HL-60/S4 treated with retinoic acid at 250 ng/mL for 4 days and 3 days (cell line): ENCODE results near the gene NDUFAF5.

ENCODE experiments used
- in situ Hi-C: fragments of 300-500 bp; cut with MboI; formaldehyde crosslinking; loops from 2 replicates; pipeline ENCODE4 v1.7.0; 2022; ENCODE audit warnings: low sequenced_read_pairs

NDUFAF5 gene

DNA sequence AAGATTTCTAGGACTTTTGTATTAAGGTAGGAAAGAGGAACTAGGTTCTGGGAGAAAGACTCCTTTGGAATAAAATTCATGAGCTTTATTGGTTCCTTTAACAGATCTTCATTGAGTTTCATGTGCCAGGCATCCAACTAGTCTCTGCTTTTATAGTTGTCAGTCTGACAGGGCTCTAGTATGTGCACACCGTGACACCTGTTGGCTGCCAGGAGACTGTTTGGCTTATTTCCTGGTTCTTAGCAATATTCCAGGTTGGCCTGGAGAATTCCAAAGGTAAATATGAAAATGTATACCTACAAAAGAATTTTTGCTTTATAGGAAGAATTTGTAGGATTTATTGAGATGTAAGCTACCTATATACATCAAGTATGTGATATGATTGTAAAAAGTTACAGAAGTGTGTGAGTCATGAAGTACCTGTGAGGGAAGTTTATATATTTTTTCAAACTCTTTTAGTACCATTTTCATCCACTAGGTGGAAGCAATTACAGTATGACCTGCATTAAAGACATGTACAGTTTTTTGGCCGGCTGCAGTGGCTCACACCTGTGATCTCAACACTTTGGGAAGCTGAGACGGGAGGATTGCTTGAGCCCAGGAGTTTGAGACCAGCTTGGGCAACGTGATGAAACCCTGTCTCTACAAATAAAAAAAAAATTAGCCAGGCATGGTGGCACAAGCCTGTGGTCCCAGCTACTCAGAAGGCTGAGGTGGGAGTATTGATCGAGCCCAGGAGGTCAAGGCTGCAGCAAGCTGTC lies 35.2 kb downstream of the NDUFAF5 start:
- in situ Hi-C loops = loop anchor here (25.0 kb wide), 1 partner anchor 242 kb away; no protein-coding TSS in a partner anchor

- in situ Hi-C loops = loop anchor here (25.0 kb wide), 1 partner anchor 240 kb away; no protein-coding TSS in a partner anchor
Measured at GRCh38 chr20:13821876-13822275, 37.0 kb downstream of the NDUFAF5 start.

GRCh38 chr20:13822459-13822858 lies 37.6 kb downstream of the NDUFAF5 start:
- in situ Hi-C loops = loop anchor here (25.0 kb wide), 1 partner anchor 240 kb away; no protein-coding TSS in a partner anchor

GRCh38 chr20:13824459-13824858 lies 39.6 kb downstream of the NDUFAF5 start:
- in situ Hi-C loops = loop anchor here (25.0 kb wide), 1 partner anchor 238 kb away; no protein-coding TSS in a partner anchor

DNA sequence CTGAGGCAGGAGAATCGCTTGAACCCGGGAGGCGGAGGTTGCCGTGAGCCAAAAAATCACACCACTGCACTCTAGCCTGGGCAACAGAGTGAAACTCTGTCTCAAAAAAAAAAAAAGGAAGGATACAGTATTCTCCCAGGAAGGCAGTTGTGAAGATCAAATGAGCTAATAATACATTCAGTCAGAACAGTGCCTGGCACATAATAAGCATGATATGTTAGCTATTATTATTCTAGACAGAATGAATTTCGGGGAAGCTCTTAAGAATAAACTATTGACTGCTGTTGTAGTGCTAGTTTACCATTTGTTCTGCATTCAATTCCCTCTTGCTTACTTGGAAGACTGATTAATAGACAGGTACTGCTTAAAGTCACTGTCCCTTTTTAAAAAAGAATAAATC lies 40.6 kb downstream of the NDUFAF5 start:
- in situ Hi-C loops = no loop called here

- in situ Hi-C loops = no loop called here
Measured at GRCh38 chr20:13831476-13831875, 46.6 kb downstream of the NDUFAF5 start.

DNA sequence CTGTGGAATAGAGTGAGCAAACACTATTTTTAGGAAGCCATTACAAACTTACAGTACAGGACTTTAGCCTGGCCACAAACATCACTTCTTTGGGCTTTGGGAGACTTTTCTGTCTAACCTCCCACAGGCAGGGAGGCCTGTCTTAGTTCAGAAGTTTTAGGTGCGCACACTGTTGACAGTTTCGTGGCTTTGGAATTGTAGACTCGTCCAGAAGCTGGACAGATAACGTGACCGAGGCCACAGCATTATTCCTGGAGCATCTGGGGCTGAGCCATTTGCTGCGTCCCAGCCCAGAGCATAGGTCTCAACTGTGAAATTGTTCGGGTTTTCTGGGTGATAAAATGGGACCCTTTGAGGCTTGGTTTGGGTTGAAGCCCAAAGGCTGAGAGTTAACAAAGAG lies 53.8 kb downstream of the NDUFAF5 start:
- in situ Hi-C loops = no loop called here

DNA sequence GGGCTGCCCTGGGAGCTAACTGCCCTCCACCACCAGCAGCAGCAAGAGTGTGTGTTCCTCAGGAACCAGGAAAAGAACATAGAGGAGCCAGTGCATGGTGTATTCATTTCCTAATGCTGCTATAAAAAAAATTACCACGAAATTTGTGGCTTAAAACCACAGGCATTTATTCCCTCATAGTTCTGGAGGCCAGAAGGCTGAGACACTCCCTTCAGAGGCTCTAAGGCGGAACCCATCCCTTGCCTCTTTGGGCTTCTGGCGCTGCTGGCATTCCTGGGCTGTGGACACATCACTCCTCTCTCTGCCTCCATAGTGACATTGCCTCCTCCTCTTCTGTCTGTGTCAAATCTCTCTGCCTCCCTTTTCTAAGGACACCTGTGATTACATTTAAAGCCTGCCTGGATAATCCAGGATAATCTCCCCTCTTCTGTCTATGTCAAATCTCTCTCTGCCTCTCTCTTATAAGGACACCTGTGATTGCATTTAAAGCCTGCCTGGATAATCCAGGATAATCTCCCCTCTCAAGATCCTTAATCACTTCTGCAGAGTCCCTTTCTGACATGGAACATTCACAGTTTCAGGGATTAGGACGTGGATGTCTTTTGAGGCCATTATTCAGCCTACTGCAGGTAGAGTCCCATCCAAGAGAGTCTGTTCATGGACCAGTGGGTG lies 54.7 kb downstream of the NDUFAF5 start:
- in situ Hi-C loops = no loop called here

GRCh38 chr20:13840093-13840465 lies 55.3 kb downstream of the NDUFAF5 start:
- in situ Hi-C loops = no loop called here

DNA sequence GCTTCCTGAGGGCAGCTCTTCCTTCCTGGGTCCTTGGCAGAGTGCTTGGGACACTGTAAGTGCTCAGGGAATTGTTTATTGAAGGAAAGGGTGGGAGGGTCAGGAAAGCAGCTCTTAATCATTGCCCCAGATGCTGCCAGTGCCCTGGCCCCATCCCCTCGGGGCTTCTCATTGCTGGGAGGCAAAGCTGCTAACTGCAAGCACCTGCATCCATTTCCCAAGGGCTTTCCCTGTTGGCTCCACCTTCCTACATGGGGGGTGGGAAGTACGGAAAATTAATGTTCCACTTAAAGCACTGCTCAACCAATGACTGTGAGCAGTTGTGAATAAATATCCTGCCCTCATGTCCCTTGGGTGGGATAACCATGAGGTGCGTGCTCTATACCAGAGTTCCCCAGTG lies 56.4 kb downstream of the NDUFAF5 start:
- in situ Hi-C loops = no loop called here

GRCh38 chr20:13844296-13844695 lies 59.5 kb downstream of the NDUFAF5 start:
- in situ Hi-C loops = no loop called here

- in situ Hi-C loops = no loop called here
Measured at GRCh38 chr20:13851279-13851678, 66.5 kb downstream of the NDUFAF5 start.

DNA sequence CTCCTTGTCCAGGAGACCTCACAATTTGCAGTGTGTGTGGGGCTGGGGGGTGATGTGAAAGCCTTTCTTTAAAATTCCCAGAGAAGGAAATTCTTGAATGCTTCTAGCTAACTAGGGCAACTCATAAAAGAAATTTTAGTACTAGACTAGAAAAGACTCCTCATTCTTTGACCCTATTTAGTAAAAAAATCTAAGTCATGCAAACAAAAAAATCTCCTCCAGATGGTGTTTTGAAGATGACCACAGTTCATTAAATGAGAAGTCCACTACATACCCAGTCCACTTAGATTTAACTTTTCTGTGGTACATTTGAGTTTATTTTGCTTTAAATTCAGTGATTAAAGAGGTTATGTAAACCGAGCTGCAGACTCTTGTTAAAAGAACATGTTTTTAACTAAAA lies 67.5 kb downstream of the NDUFAF5 start:
- in situ Hi-C loops = no loop called here

DNA sequence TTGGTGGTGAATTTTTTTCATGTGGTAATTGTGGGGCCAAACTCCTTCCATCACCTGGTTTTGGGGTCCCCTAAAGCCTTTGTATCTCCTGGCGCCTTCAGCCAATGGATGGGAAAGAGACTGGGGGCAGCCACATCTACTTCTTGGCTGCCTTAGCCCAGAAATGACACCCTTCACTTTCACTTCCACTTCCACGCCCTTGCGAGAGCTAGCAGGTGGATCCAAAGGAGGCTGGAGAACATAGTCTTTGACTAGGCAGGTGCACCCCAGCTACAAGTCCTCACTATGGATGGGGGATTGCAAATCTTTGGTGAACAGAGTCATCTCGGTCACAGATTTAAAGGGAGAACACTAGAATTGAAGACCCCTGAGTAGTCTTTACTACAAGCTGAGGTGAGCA lies 70.8 kb downstream of the NDUFAF5 start:
- in situ Hi-C loops = no loop called here

- in situ Hi-C loops = no loop called here
Measured at GRCh38 chr20:13856354-13856753, 71.5 kb downstream of the NDUFAF5 start.

DNA sequence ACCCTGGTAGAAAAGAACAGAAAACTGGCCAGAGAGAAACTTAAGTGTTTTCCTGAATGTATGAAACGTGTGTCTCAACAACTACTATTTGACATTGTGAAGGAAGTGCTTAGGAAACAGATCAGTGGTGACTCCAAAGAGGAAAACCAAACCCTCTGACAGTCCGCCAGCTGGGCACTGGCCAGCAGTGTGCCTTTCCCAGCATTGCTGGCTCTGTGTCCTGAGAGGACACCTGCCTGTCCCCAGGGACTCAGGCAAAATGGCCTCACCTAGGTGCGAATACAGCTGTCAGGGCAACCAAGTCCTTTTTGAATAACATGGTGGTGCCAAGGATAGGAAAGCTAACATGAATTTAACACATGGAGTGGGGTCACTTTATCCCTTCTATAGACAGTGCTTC lies 72.5 kb downstream of the NDUFAF5 start:
- in situ Hi-C loops = no loop called here

- in situ Hi-C loops = no loop called here
Measured at GRCh38 chr20:13857961-13858360, 73.1 kb downstream of the NDUFAF5 start.

GRCh38 chr20:13858439-13858838 lies 73.6 kb downstream of the NDUFAF5 start:
- in situ Hi-C loops = no loop called here

DNA sequence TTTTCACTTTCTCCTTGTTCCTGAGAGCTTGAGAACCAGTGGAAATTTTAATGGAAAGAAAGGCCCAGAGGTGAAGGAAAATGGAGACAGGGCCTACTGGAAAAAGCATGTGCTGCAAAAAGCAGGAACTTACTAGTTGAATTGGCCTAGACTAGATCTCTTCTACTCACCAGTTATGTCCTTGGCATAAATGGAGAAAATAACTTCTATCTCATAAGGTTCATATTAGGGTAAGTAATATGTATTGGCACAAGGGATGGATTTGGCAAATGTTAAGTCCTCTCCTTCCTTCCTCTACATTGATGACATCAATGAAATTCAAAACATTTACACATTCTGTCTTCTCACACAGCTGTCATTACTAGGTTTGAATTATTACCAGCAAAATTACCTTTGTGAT lies 74.0 kb downstream of the NDUFAF5 start:
- in situ Hi-C loops = no loop called here

DNA sequence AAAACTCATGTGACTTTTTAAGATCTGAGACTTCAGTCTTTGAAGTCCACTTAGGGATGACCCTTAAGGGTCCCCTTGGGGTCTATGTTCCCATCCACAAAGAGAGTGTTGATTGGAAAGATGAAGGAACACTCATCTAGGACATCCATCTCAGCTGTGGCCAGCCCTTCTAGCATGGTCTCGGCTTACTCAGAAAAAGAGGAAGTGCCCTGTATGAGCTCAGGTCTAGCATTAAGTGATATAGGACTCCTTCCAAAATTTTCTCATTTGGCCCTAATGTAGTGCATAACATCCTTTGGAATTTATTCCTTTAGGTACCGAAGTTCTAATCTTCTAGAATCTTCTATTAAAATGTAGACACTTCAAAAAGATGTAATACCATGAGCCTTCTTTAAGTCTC lies 77.4 kb downstream of the NDUFAF5 start:
- in situ Hi-C loops = no loop called here

DNA sequence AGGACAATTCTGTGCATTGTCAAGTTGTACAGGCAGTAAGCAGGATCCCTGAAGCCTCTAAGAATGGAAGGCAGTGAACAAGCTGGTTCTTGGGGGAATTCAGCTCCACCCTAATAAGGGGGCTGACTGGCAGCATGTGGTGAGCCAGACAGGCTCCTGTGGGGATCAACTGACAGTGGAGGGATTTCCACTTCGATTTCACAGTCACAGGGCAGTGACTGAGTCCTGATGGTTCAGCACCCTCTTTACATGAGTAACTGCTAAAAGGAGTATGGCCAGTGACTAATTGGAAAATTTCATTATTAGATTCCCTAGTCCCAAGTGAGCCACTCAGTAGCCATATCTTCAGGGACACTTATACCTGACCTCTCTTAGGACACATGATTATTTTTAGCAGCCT lies 78.4 kb downstream of the NDUFAF5 start:
- in situ Hi-C loops = no loop called here

GRCh38 chr20:13865156-13865555 lies 80.3 kb downstream of the NDUFAF5 start:
- in situ Hi-C loops = no loop called here
